ENCODE measurements around the gene LYZL6. TPM values are rescaled to one million over a fixed set of nuclear protein-coding genes. Genes with fewer than 3 reads are reported as not detected.
A peak's percentile ranks its signal among the peaks of the same experiment; 100 is the strongest.

The LYZL6 gene
- total RNA-seq, 1 donor from 2014 or later, result not detected

GRCh38 chr17:35892091-35893035 lies 51.1 kb downstream of the LYZL6 start:
- no peak for DNase-seq (ENCODE audit: low spot score)
- ATAC-seq, result no peak
- intact Hi-C loops (cut with DNase I), result no loop called here

GRCh38 chr17:35891269-35891668 lies 52.2 kb downstream of the LYZL6 start:
- DNase-seq (ENCODE audit: low spot score) (no peak), ATAC-seq (no peak)
- intact Hi-C loops (cut with DNase I), result no loop called here

GRCh38 chr17:35890774-35891155 lies 52.7 kb downstream of the LYZL6 start:
- intact Hi-C loops (cut with DNase I), result no loop called here
- ATAC-seq (peak; percentile 36), DNase-seq (ENCODE audit: low spot score) (no peak)

GRCh38 chr17:35889818-35890773 lies 53.4 kb downstream of the LYZL6 start:
- no peak for ATAC-seq
- DNase-seq (ENCODE audit: low spot score), result no peak
- intact Hi-C loops (cut with DNase I), result no loop called here

GRCh38 chr17:35889241-35889640 lies 54.3 kb downstream of the LYZL6 start:
- no peak for ATAC-seq
- intact Hi-C loops (cut with DNase I), result no loop called here
- no peak for DNase-seq (ENCODE audit: low spot score)

Other genes with a start within 250 kb of the LYZL6 start
- gene RASL10B, start 212.1 kb downstream of the LYZL6 start, total RNA-seq, result 5.4 TPM
- 0.13 TPM for gene GAS2L2, start 190.5 kb downstream of the LYZL6 start, total RNA-seq
- not detected for gene C17orf50, start 182.8 kb downstream of the LYZL6 start, total RNA-seq
- 61.5 TPM for gene MMP28, start 148.1 kb downstream of the LYZL6 start, total RNA-seq
- gene TAF15, start 134.2 kb downstream of the LYZL6 start, total RNA-seq, result 183 TPM
- 0.27 TPM for gene HEATR9, start 74.8 kb downstream of the LYZL6 start, total RNA-seq
- 5.3 TPM for gene CCL5, start 63.4 kb downstream of the LYZL6 start, total RNA-seq
- gene RDM1, start 12.9 kb downstream of the LYZL6 start, total RNA-seq, result not detected
- 1.1 TPM for gene CCL16, start 37.8 kb upstream of the LYZL6 start, total RNA-seq
- gene CCL14, start 43.0 kb upstream of the LYZL6 start, total RNA-seq, result 96.8 TPM
- not detected for gene CCL15, start 57.8 kb upstream of the LYZL6 start, total RNA-seq
- gene CCL23, start 74.3 kb upstream of the LYZL6 start, total RNA-seq, result 1.0 TPM
- gene CCL18, start 120.6 kb upstream of the LYZL6 start, total RNA-seq, result 58.8 TPM
- gene CCL3, start 146.4 kb upstream of the LYZL6 start, total RNA-seq, result 39.9 TPM
- 39.5 TPM for gene CCL4, start 160.1 kb upstream of the LYZL6 start, total RNA-seq
- 8.9 TPM for gene TBC1D3B, start 232.9 kb upstream of the LYZL6 start, total RNA-seq

Data from sciatic nerve (tissue), 2 donors.